Kidney epithelial cell (primary cell): ENCODE data around the gene ARIH2. TPM values are rescaled to one million over a fixed set of nuclear protein-coding genes. Genes with fewer than 3 reads are reported as not detected.

ENCODE experiments used
- DNase-seq: peaks from one replicate; pipeline ENCODE4 v3.0.0-alpha.2; 2010; ENCODE audit warnings: low read depth
- H3K27me3 ChIP-seq: 2 replicates; pipeline ENCODE4 v1.6.0; 2011; ENCODE audit warnings: low read length; ENCODE audit not compliant: control insufficient read depth, insufficient read depth
- H3K36me3 ChIP-seq: 2 replicates; pipeline ENCODE4 v1.5.1; 2011; ENCODE audit warnings: low read length; ENCODE audit not compliant: control insufficient read depth, insufficient read depth
- H3K4me3 ChIP-seq: 2 replicates; pipeline ENCODE4 v1.5.1; 2011; ENCODE audit warnings: low read depth, mild to moderate bottlenecking, control low read depth, low read length
- total RNA-seq: library from RNA; depleted of rRNA; stranded (reverse); fragments of >200 nt; gene quantifications from 2 replicates; pipeline ENCODE4 v1.2.3, GENCODE V29; 2015
- TF ChIP-seq, protein P1 (sequence below): IDR thresholded peaks from 2 replicates; pipeline ENCODE4 v1.5.1; 2011; ENCODE audit warnings: mild to moderate bottlenecking, moderate library complexity, low read length, control low read depth, inconsistent platforms; ENCODE audit not compliant: insufficient read depth, poor library complexity, severe bottlenecking

ARIH2 gene
- total RNA-seq, 1 donor from 2014 or later: 99.9 TPM

DNA sequence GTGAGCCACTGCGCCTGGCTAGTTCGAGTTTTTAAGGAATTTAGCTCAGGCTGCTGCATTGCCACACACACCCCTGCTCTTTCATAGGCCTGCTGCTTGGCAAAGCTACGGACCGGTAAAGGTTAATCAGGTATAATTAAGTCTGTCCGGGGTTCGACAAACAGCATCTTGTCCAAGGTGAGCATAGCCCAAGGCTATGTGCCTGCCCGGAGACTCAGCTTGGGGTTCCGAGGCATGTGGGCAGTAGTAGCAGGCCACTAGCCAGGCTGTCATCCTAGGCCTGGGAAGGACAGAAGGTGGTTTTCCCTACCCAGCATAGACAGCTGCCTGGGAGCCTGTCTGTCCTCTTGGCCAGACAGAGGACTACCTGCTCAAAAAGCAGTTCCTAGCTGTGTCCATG is 78.0 kb downstream of the ARIH2 start:
- TF ChIP-seq, protein P1, sequence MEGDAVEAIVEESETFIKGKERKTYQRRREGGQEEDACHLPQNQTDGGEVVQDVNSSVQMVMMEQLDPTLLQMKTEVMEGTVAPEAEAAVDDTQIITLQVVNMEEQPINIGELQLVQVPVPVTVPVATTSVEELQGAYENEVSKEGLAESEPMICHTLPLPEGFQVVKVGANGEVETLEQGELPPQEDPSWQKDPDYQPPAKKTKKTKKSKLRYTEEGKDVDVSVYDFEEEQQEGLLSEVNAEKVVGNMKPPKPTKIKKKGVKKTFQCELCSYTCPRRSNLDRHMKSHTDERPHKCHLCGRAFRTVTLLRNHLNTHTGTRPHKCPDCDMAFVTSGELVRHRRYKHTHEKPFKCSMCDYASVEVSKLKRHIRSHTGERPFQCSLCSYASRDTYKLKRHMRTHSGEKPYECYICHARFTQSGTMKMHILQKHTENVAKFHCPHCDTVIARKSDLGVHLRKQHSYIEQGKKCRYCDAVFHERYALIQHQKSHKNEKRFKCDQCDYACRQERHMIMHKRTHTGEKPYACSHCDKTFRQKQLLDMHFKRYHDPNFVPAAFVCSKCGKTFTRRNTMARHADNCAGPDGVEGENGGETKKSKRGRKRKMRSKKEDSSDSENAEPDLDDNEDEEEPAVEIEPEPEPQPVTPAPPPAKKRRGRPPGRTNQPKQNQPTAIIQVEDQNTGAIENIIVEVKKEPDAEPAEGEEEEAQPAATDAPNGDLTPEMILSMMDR: no peak
- DNase-seq: no peak
- no peak overlapping the region for H3K4me3 ChIP-seq
- no peaks in the 10 kb centered on the region for H3K27me3 ChIP-seq
- H3K36me3 ChIP-seq: no peaks in the 10 kb centered on the region

DNA sequence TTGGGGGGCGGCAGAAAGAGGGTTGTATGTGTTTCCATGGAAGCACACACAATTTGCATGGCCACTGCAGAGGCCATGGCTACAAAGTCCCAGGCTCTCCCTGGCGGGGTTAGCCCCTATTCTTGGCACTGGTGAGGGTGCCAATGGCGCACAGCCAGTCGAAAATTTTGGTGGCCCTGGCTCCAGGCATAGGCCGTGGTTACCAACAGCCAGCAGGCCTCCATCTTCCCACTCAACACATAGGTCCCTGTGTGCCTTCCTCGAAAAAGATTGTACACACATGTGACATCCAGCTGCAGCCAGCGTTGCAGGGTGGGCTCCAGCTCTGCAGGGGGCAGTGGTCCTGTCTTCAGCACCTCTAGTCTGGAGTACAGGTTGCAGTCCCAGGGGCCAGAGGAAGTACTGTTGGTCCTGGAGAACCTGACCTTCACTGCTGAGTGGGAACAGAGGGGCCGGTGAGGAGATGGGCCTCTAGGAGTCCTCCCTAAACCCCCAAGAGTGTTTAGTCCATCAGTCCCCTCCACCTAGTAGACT is 78.5 kb downstream of the ARIH2 start:
- DNase-seq: no peak
- no peak overlapping the region for H3K4me3 ChIP-seq
- TF ChIP-seq, protein P1: no peak
- no peaks in the 10 kb centered on the region for H3K36me3 ChIP-seq
- H3K27me3 ChIP-seq: no peaks in the 10 kb centered on the region

DNA sequence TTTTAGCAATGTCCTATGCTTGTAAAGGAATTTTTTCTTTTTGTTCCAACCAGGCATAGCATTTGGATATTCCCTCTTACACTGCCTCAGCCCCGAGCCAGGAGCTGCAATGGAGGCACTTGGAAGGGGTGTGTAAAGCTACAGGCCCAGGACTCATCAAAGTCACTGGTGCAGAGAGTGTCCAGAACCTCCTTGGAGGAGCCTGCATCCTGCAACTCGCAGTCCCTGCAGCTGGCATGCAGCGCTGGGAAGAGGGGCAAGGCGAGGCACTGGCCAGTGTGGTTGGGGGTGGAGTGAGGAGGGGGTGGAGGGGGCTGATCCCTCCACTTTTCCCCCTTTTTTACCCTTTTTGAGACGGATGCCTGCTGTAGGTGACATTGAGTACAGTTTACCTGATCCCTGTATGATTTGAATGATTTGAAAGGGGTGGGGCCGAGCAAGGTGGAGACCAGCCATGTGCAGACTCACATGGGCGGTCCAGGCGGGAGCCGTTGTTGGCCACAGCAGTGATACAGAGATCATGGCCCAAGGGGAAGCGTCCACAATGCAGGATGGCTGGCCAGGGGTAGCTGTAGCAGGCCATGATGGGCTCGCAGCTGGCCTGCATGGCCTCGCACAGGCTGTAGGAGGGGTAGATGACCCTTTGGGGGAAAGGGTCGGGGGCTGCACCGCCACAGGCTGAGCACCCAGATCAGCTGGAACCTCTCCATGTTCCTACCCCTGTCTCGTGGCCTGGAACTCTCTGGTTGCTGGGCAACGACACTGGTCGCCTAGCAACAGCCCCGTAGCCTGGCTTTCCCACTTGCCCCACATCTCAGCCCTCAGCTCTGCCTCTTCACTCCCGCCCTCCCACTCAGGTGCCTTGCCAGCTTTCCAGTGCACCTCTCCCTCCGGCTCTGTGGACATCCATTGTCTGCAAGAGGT is 79.3 kb downstream of the ARIH2 start:
- Histone ChIP-seq H3K27me3 (no peaks in the 10 kb centered on the region), H3K36me3 (no peaks in the 10 kb centered on the region), H3K4me3 (no peak overlapping the region)
- TF ChIP-seq, protein P1: no peak
- DNase-seq: no peak

DNA sequence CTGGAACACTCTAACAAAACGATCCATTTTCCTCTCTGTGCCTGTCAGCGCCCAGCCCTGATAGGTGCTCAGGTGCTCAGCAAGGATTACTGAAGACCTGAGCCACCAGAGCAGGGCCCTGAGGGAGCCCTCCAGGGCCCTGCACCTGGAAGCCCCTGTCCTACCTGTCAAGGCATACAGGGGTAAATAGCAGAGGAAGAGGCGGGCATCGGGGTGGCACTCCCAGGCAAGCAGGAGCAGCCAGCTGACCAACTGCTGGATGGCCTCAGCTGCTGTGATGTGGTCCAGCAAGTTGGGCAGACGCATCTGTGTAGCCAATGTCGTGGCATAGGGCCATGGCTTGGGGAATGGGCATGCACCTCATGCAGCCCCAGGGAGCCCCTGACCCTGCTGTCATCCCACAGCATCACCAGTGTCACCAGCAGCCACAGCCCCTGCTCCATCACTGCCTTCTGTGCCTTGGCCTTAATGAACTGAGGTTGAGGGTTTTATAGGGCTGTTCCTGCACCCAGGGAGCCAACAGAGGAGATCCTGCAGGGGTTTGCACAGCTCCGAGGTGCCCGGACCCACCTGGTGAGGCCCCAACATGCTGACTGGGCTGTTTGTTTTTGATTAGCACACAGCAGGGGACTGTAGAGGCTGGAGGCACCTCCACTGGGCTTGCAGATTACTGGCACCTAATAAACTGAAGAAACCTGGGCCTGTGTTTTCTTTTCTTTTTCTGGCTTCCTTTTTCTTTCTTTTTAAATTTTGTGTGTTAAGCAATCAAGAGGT is 80.6 kb downstream of the ARIH2 start:
- TF ChIP-seq, protein P1: no peak
- H3K4me3 ChIP-seq: no peak overlapping the region
- DNase-seq: no peak
- no peaks in the 10 kb centered on the region for H3K27me3 ChIP-seq
- H3K36me3 ChIP-seq: no peaks in the 10 kb centered on the region

DNA sequence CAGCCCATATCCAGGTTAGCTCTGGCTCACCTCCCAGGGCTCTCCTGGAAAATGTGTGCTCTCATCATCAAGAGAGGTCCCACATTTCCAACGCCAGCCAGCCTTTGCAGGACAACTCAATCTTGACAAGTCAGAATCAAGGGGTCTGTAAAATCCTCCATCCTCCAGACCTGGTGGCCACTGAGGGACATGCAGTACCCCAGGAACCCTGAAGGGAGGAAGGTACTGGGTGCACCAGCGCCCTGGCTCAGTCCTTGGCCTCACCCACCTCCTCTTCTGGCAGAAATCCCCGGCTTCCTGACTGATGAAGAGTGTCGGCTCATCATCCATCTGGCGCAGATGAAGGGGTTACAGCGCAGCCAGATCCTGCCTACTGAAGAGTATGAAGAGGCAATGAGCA is 82.5 kb downstream of the ARIH2 start:
- TF ChIP-seq, protein P1: no peak
- no peaks in the 10 kb centered on the region for H3K27me3 ChIP-seq
- no peak for DNase-seq
- no peak overlapping the region for H3K4me3 ChIP-seq
- no peaks in the 10 kb centered on the region for H3K36me3 ChIP-seq
